ENCODE results near the gene RHOBTB1.

DNA sequence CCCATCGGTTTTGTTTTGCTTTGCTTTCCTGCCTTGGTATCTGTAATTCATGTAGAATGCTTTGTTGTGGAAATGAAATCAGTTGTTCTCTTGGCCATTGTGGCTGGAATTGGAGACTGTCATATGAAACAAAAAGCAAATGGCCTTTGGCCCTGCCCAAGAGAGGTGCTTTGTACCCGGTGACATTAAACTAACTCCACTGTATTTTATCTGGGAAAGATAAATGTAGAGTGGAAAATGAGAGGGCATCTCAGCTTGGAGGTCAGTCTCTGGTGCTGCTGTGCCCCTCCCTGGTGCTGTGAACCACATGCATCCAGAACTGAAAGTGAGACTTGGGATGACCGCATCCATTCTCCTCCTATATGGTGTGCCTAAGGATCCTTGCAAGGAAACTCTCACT is 90.3 kb downstream of the RHOBTB1 start:
- TF ChIP-seq, protein P1, sequence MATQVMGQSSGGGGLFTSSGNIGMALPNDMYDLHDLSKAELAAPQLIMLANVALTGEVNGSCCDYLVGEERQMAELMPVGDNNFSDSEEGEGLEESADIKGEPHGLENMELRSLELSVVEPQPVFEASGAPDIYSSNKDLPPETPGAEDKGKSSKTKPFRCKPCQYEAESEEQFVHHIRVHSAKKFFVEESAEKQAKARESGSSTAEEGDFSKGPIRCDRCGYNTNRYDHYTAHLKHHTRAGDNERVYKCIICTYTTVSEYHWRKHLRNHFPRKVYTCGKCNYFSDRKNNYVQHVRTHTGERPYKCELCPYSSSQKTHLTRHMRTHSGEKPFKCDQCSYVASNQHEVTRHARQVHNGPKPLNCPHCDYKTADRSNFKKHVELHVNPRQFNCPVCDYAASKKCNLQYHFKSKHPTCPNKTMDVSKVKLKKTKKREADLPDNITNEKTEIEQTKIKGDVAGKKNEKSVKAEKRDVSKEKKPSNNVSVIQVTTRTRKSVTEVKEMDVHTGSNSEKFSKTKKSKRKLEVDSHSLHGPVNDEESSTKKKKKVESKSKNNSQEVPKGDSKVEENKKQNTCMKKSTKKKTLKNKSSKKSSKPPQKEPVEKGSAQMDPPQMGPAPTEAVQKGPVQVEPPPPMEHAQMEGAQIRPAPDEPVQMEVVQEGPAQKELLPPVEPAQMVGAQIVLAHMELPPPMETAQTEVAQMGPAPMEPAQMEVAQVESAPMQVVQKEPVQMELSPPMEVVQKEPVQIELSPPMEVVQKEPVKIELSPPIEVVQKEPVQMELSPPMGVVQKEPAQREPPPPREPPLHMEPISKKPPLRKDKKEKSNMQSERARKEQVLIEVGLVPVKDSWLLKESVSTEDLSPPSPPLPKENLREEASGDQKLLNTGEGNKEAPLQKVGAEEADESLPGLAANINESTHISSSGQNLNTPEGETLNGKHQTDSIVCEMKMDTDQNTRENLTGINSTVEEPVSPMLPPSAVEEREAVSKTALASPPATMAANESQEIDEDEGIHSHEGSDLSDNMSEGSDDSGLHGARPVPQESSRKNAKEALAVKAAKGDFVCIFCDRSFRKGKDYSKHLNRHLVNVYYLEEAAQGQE (IDR thresholded peaks at IDR 0.05; ENCODE audit: insufficient read depth in 1 of 2, low read depth in 2 of 2, low read length in 2 of 2) = no peak
- no peak for TF ChIP-seq POLR2AphosphoS5 (IDR thresholded peaks at IDR 0.05; ENCODE audit: low read depth, low read length)
- TF ChIP-seq TAF1 (IDR thresholded peaks at IDR 0.05; ENCODE audit: borderline replicate concordance, insufficient read depth, low read length) = no peak
- TF ChIP-seq SIN3A (IDR thresholded peaks at IDR 0.05; ENCODE audit: borderline replicate concordance, insufficient read depth, low read length) = no peak
